Astrocyte (in vitro differentiated cells and primary cell): ENCODE data around the gene ZBTB7C. TPM values are rescaled to one million over a fixed set of nuclear protein-coding genes. Genes with fewer than 3 reads are reported as not detected.
A peak's percentile ranks its signal among the peaks of the same experiment; 100 is the strongest.

ENCODE experiments used
- DNase-seq: peaks from one replicate; pipeline ENCODE4 v3.0.0-alpha.2; 2010; ENCODE audit warnings: low read depth
- FAIRE-seq: peaks from 2 replicates; lab custom pipeline; 2011; peaks lifted over from hg19 to GRCh38; lab: Jason Lieb, UNC
- H2AFZ ChIP-seq: 2 replicates; pipeline ENCODE4 v1.6.0; 2012; ENCODE audit warnings: low read depth, low read length, inconsistent platforms
- H3K27ac ChIP-seq: 2 replicates; pipeline ENCODE4 v1.5.1; 2011; ENCODE audit warnings: low read depth, low read length, inconsistent platforms
- H3K27me3 ChIP-seq: 2 replicates; pipeline ENCODE4 v1.6.0; 2011; ENCODE audit warnings: low read length, inconsistent platforms; ENCODE audit not compliant: insufficient read depth
- H3K36me3 ChIP-seq: 2 replicates; pipeline ENCODE4 v1.5.1; 2011; ENCODE audit warnings: low read length, inconsistent platforms; ENCODE audit not compliant: insufficient read depth
- H3K4me1 ChIP-seq: 2 replicates; pipeline ENCODE4 v1.5.1; 2011; ENCODE audit warnings: low read length, inconsistent platforms; ENCODE audit not compliant: insufficient read depth
- H3K4me2 ChIP-seq: 2 replicates; pipeline ENCODE4 v1.6.0; 2012; ENCODE audit warnings: low read length, inconsistent platforms
- H3K4me3 ChIP-seq: 2 replicates; pipeline ENCODE4 v1.5.1; 2011; ENCODE audit warnings: low read depth, mild to moderate bottlenecking, low read length, inconsistent platforms; ENCODE audit not compliant: insufficient read depth
- H3K79me2 ChIP-seq: 2 replicates; pipeline ENCODE4 v1.6.0; 2012; ENCODE audit warnings: mild to moderate bottlenecking, low read length, inconsistent platforms; ENCODE audit not compliant: insufficient read depth
- H3K9ac ChIP-seq: 2 replicates; pipeline ENCODE4 v1.6.0; 2012; ENCODE audit warnings: mild to moderate bottlenecking, low read length, inconsistent platforms
- H3K9me3 ChIP-seq: 2 replicates; pipeline ENCODE4 v1.5.1; 2012; ENCODE audit warnings: low read depth, mild to moderate bottlenecking, low read length, inconsistent platforms; ENCODE audit not compliant: insufficient read depth
- H4K20me1 ChIP-seq: 2 replicates; pipeline ENCODE4 v1.6.0; 2012; ENCODE audit warnings: low read length, inconsistent platforms; ENCODE audit not compliant: insufficient read depth
- H3K27ac Mint-ChIP-seq: one replicate; pipeline ENCODE4 v1.8.0; 2021; ENCODE audit warnings: mild to moderate bottlenecking, mixed read lengths; ENCODE audit not compliant: unreplicated experiment
- H3K27me3 Mint-ChIP-seq: one replicate; pipeline ENCODE4 v1.8.0; 2021; ENCODE audit warnings: low read depth, mixed read lengths; ENCODE audit not compliant: unreplicated experiment
- H3K36me3 Mint-ChIP-seq: one replicate; pipeline ENCODE4 v1.8.0; 2021; ENCODE audit warnings: low read depth, mixed read lengths; ENCODE audit not compliant: unreplicated experiment
- H3K4me1 Mint-ChIP-seq: one replicate; pipeline ENCODE4 v1.8.0; 2021; ENCODE audit warnings: low read depth, mixed read lengths; ENCODE audit not compliant: unreplicated experiment
- H3K4me3 Mint-ChIP-seq: one replicate; pipeline ENCODE4 v1.8.0; 2021; ENCODE audit warnings: mild to moderate bottlenecking, moderate library complexity, mixed read lengths; ENCODE audit not compliant: unreplicated experiment
- H3K9me3 Mint-ChIP-seq: one replicate; pipeline ENCODE4 v1.8.0; 2021; ENCODE audit warnings: mild to moderate bottlenecking, mixed read lengths; ENCODE audit not compliant: unreplicated experiment
- EZH2 ChIP-seq: IDR thresholded peaks from 2 replicates; pipeline ENCODE4 v1.6.1; 2012; ENCODE audit warnings: mild to moderate bottlenecking, low read length, inconsistent platforms; ENCODE audit not compliant: insufficient read depth
- total RNA-seq: library from RNA; stranded (reverse); gene quantifications from 2 replicates; pipeline ENCODE4 v1.2.1, GENCODE V29; 2021
- TF ChIP-seq, protein P1 (sequence below): IDR thresholded peaks from 2 replicates; pipeline ENCODE4 v1.5.1; 2011; ENCODE audit warnings: low read depth, mild to moderate bottlenecking, inconsistent platforms, low read length, moderate library complexity; ENCODE audit not compliant: insufficient read depth

The ZBTB7C gene
- total RNA-seq, 1 donor from 2014 or later, result 1.0 TPM

DNA sequence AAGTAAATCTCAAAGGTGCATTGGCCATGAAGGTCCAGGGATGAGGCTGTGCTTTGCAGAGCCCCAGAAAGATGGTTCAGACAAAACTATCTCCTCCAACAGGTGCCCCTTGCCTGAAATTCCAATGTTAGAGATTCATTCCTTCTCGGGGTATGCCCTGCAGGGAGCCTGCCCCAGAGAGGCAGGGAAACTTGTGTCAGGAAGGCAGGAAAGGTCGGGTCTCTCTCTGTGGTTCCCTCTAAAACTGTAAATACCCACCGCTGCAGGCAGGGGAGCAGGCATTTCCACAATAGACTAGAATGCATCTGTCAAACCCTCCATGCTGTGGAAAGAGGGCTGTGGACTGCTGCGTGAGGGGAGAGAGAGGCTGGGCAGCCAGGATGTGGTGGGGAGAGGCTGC, 271.0 kb downstream of the ZBTB7C start:
- H3K9me3 Mint-ChIP-seq, result no peaks in the 10 kb centered on the region
- Histone ChIP-seq H3K4me3 (no peak overlapping the region), H3K36me3 (no peaks in the 10 kb centered on the region), H3K9me3 (no peaks in the 10 kb centered on the region), H3K4me1 (peaks cover 3% of the 10 kb centered on the region), H3K27ac (no peak overlapping the region), H3K79me2 (no peaks in the 10 kb centered on the region), H4K20me1 (no peaks in the 10 kb centered on the region), H2AFZ (no peak overlapping the region), H3K9ac (no peak overlapping the region), H3K27me3 (peaks cover 54% of the 10 kb centered on the region), H3K4me2 (no peak overlapping the region)
- TF ChIP-seq, protein P1, sequence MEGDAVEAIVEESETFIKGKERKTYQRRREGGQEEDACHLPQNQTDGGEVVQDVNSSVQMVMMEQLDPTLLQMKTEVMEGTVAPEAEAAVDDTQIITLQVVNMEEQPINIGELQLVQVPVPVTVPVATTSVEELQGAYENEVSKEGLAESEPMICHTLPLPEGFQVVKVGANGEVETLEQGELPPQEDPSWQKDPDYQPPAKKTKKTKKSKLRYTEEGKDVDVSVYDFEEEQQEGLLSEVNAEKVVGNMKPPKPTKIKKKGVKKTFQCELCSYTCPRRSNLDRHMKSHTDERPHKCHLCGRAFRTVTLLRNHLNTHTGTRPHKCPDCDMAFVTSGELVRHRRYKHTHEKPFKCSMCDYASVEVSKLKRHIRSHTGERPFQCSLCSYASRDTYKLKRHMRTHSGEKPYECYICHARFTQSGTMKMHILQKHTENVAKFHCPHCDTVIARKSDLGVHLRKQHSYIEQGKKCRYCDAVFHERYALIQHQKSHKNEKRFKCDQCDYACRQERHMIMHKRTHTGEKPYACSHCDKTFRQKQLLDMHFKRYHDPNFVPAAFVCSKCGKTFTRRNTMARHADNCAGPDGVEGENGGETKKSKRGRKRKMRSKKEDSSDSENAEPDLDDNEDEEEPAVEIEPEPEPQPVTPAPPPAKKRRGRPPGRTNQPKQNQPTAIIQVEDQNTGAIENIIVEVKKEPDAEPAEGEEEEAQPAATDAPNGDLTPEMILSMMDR, result no peak
- no peak for TF ChIP-seq EZH2
- no peak for DNase-seq
- peaks cover 76% of the 10 kb centered on the region for H3K27me3 Mint-ChIP-seq
- no peak for FAIRE-seq
- H3K36me3 Mint-ChIP-seq, result no peaks in the 10 kb centered on the region
- no peak overlapping the region for H3K27ac Mint-ChIP-seq
- peaks cover 10% of the 10 kb centered on the region for H3K4me1 Mint-ChIP-seq
- no peak overlapping the region for H3K4me3 Mint-ChIP-seq

DNA sequence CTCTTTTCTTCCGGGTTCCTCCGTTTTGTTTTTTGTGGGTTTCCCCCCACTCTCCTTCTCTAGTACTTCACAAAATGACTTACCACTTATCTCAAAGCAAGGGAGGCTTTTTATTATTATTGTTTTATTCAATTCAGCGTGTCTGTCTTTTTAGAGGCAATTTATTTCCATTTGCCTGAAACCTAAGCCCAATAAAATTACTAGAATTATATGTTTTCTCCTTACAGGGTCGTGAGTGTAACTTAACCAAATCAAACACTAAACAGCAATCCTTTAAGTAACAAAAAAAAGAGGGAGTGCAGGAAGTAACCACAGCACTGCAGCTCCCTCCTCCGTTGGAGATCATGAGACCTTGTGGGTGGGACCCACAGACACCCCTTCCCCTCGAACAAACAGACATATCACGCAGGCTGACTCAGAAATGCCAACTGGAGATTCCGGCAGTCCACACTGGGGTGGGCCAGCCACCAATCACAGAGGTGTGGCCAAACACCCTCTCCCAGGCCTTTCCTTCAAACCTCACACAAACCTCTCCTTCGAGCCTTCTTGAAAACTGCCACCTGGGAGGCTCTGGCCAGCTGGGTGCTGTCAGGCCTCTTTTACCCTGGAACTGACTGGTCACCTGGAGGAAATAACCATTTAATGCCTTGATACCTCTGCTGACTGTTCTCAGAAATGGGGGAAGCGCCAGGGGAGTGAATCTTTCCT, 271.7 kb downstream of the ZBTB7C start:
- no peak overlapping the region for H3K27ac ChIP-seq
- H3K27ac Mint-ChIP-seq, result no peak overlapping the region

More for the DNA sequence above, 271.7 kb downstream of the ZBTB7C start:
- H3K9me3 ChIP-seq, result no peaks in the 10 kb centered on the region
- Mint-ChIP-seq H3K4me1 (peaks cover 10% of the 10 kb centered on the region), H3K9me3 (no peaks in the 10 kb centered on the region), H3K36me3 (no peaks in the 10 kb centered on the region), H3K4me3 (peak overlapping the region; percentile 80), H3K27me3 (peaks cover 75% of the 10 kb centered on the region)
- peaks cover 54% of the 10 kb centered on the region for H3K27me3 ChIP-seq
- no peaks in the 10 kb centered on the region for H3K79me2 ChIP-seq
- H3K36me3 ChIP-seq, result no peaks in the 10 kb centered on the region
- H3K4me2 ChIP-seq, result peak overlapping the region; percentile 80
- TF ChIP-seq EZH2, result no peak
- TF ChIP-seq, protein P1, result no peak
- peaks cover 3% of the 10 kb centered on the region for H3K4me1 ChIP-seq
- no peaks in the 10 kb centered on the region for H4K20me1 ChIP-seq
- no peak overlapping the region for H2AFZ ChIP-seq
- H3K9ac ChIP-seq, result no peak overlapping the region
- DNase-seq, result no peak
- peak overlapping the region; percentile 10 for H3K4me3 ChIP-seq
- FAIRE-seq, result no peak
